MM.1S (cell line): ENCODE data around the gene UFD1.

Experiments
- DNase-seq: peaks from one replicate; pipeline ENCODE4 v3.0.0-alpha.2; 2015
- H2AFZ ChIP-seq: fragments of 300-600 bp; sonication (generic); 2 replicates; pipeline ENCODE4 v1.6.0; 2016; ENCODE audit warnings: antibody characterized with exemption, low read length
- H3F3A ChIP-seq: fragments of 300-600 bp; sonication (generic); 2 replicates; pipeline ENCODE4 v1.6.1; 2016; ENCODE audit warnings: mild to moderate bottlenecking, antibody characterized with exemption, low read length, moderate library complexity, mixed read lengths; ENCODE audit not compliant: insufficient read depth
- H3K27ac ChIP-seq: fragments of 300-600 bp; sonication (generic); 2 replicates; pipeline ENCODE4 v1.5.1; 2016; ENCODE audit warnings: mild to moderate bottlenecking, low read length
- H3K27me3 ChIP-seq: fragments of 300-600 bp; sonication (generic); replicated peaks from 2 replicates; pipeline ENCODE4 v1.6.0; 2016; ENCODE audit warnings: low read length; ENCODE audit not compliant: insufficient read depth
- H3K36me3 ChIP-seq: fragments of 300-600 bp; sonication (generic); replicated peaks from 2 replicates; pipeline ENCODE4 v1.6.1; 2016; ENCODE audit warnings: mild to moderate bottlenecking, low read length, mixed read lengths; ENCODE audit not compliant: insufficient read depth
- H3K4me1 ChIP-seq: fragments of 300-600 bp; sonication (generic); 2 replicates; pipeline ENCODE4 v1.6.1; 2016; ENCODE audit warnings: low read length, mixed read lengths
- H3K4me2 ChIP-seq: fragments of 300-600 bp; sonication (generic); 2 replicates; pipeline ENCODE4 v1.6.0; 2016; ENCODE audit warnings: low read depth, low read length
- H3K4me3 ChIP-seq: fragments of 300-600 bp; sonication (generic); 2 replicates; pipeline ENCODE4 v1.5.1; 2016; ENCODE audit warnings: low read length, mixed read lengths
- H3K79me2 ChIP-seq: fragments of 300-600 bp; sonication (generic); 2 replicates; pipeline ENCODE4 v1.6.1; 2016; ENCODE audit warnings: mixed run types, low read length, mixed read lengths
- H3K9ac ChIP-seq: fragments of 300-600 bp; sonication (generic); 2 replicates; pipeline ENCODE4 v1.6.1; 2016; ENCODE audit warnings: low read length, mixed read lengths
- H3K9me2 ChIP-seq: fragments of 300-600 bp; sonication (generic); replicated peaks from 2 replicates; pipeline ENCODE4 v1.6.1; 2016; ENCODE audit warnings: mild to moderate bottlenecking, low read length, mixed read lengths; ENCODE audit not compliant: insufficient read depth
- H3K9me3 ChIP-seq: fragments of 300-600 bp; sonication (generic); replicated peaks from 2 replicates; pipeline ENCODE4 v1.6.1; 2016; ENCODE audit warnings: mild to moderate bottlenecking, low read length, mixed read lengths; ENCODE audit not compliant: insufficient read depth
- H4K20me1 ChIP-seq: fragments of 300-600 bp; sonication (generic); 2 replicates; pipeline ENCODE4 v1.6.1; 2016; ENCODE audit warnings: mild to moderate bottlenecking, low read length, moderate library complexity, mixed read lengths; ENCODE audit not compliant: insufficient read depth
- CTCF ChIP-seq: fragments of 300-600 bp; sonication (generic); IDR thresholded peaks from 2 replicates; pipeline ENCODE4 v1.5.1; 2016; ENCODE audit warnings: antibody characterized with exemption, low read length, mixed read lengths
- EZH2 ChIP-seq: fragments of 300-600 bp; sonication (generic); optimal IDR thresholded peaks from 2 replicates; pipeline ENCODE3; 2017; ENCODE audit warnings: low read depth, mild to moderate bottlenecking, antibody characterized with exemption, low read length, mixed read lengths
- EZH2phosphoT487 ChIP-seq: fragments of 300-600 bp; sonication (generic); IDR thresholded peaks from 2 replicates; pipeline ENCODE4 v1.6.1; 2018; ENCODE audit warnings: antibody characterized with exemption, low read length

UFD1 gene

GRCh38 chr22:19507534-19507861 lies 28.5 kb upstream of the UFD1 start:
- Histone ChIP-seq H3K4me3 (no peak overlapping the region), H3K36me3 (no peaks in the 10 kb centered on the region), H3K27ac (no peak overlapping the region), H3K79me2 (no peaks in the 10 kb centered on the region), H3F3A (no peaks in the 10 kb centered on the region), H3K4me2 (no peak overlapping the region), H2AFZ (no peak overlapping the region), H4K20me1 (no peaks in the 10 kb centered on the region), H3K9me2 (no peaks in the 10 kb centered on the region), H3K4me1 (no peaks in the 10 kb centered on the region), H3K9me3 (no peaks in the 10 kb centered on the region), H3K27me3 (no peaks in the 10 kb centered on the region), H3K9ac (no peak overlapping the region)
- DNase-seq = no peak
- no peak for TF ChIP-seq CTCF
- TF ChIP-seq EZH2phosphoT487 = no peak

GRCh38 chr22:19506212-19506611 lies 27.2 kb upstream of the UFD1 start:
- Histone ChIP-seq H3K79me2 (no peaks in the 10 kb centered on the region), H3K27ac (no peak overlapping the region), H3F3A (no peaks in the 10 kb centered on the region), H3K9ac (no peak overlapping the region), H3K27me3 (no peaks in the 10 kb centered on the region), H3K4me2 (no peak overlapping the region), H3K4me3 (no peak overlapping the region), H2AFZ (no peak overlapping the region), H3K9me2 (no peaks in the 10 kb centered on the region), H3K9me3 (no peaks in the 10 kb centered on the region), H3K36me3 (no peaks in the 10 kb centered on the region), H3K4me1 (no peaks in the 10 kb centered on the region), H4K20me1 (no peaks in the 10 kb centered on the region)
- DNase-seq = no peak
- no peak for TF ChIP-seq EZH2
- TF ChIP-seq EZH2phosphoT487 = no peak

DNA sequence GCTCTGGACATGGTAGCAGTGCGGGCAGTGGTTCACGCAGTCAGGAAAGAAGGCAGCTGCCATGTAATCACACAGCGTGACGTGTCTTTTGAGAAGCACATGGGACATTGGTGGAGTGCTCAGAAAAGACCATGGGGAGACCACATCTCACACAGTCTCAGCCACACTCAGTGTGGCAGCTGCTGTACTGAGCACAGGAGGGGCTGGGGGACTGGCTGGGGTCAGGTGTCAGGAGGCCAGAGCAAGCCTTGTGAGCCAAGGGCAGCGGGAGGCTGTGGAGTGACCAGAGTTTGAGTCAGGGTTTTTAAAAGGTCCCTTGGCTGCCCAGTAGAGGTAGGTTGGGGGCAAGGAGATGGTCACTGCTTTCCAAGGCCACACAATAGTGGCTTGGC lies 26.7 kb upstream of the UFD1 start:
- Histone ChIP-seq H3F3A (no peaks in the 10 kb centered on the region), H3K4me1 (no peaks in the 10 kb centered on the region), H3K36me3 (no peaks in the 10 kb centered on the region), H3K9me2 (no peaks in the 10 kb centered on the region), H3K4me3 (no peak overlapping the region), H3K9ac (no peak overlapping the region), H3K79me2 (no peaks in the 10 kb centered on the region), H2AFZ (no peak overlapping the region), H3K27ac (no peak overlapping the region), H3K27me3 (no peaks in the 10 kb centered on the region), H3K4me2 (no peak overlapping the region), H3K9me3 (no peaks in the 10 kb centered on the region), H4K20me1 (no peaks in the 10 kb centered on the region)
- no peak for TF ChIP-seq EZH2phosphoT487
- TF ChIP-seq EZH2 = no peak
- TF ChIP-seq CTCF = no peak
- DNase-seq = no peak

DNA sequence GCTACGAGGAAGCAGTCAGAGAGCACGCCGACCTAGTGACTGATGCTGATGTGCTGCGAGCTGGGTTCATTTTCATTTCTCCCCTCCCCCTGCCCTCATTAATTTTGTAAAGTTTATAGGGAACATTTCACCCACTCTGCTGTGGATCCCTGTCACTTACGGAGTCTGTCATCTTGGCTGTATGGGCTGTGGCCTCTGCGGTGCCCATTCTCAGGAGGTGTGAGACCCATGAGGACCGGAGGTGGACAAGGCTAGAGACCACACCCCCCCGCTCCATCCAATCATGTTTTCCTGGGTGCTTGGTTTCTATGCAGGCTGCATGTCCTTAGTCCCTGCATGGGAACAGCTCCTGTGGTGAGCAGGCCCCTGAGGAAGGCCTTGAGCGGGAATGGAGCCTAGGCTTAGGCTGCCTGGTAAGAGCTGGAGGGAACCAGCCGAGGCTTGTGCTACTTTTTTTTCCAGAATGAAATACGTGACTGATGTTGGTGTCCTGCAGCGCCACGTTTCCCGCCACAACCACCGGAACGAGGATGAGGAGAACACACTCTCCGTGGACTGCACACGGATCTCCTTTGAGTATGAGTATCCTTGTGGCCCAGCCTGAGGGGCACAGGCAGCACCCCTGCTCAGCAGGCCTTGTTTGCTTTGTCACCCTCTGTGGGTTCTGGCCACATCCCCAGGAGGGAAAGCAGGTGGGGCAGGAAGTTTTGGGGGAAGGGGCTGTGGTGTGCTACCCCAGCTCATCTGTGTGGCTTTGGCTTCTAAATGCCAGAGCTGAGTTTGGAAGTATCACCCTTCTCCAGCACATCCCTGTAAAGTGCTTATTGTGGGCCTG lies 26.1 kb upstream of the UFD1 start:
- H3K9ac ChIP-seq = no peak overlapping the region
- H3K27me3 ChIP-seq = no peaks in the 10 kb centered on the region
- TF ChIP-seq EZH2 (no peak), CTCF (no peak), EZH2phosphoT487 (no peak)
- H3K79me2 ChIP-seq = no peaks in the 10 kb centered on the region
- no peaks in the 10 kb centered on the region for H3F3A ChIP-seq
- no peaks in the 10 kb centered on the region for H3K9me2 ChIP-seq
- no peak overlapping the region for H3K4me2 ChIP-seq
- no peaks in the 10 kb centered on the region for H4K20me1 ChIP-seq
- no peak overlapping the region for H3K27ac ChIP-seq
- no peak overlapping the region for H2AFZ ChIP-seq
- no peak for DNase-seq
- H3K4me3 ChIP-seq = no peak overlapping the region
- no peaks in the 10 kb centered on the region for H3K4me1 ChIP-seq
- no peaks in the 10 kb centered on the region for H3K36me3 ChIP-seq
- no peaks in the 10 kb centered on the region for H3K9me3 ChIP-seq
